SHP77 treated with DMSO at 0.1 percent for 48 hours (cell line): Measurements from ENCODE around the gene PDHB.

Experiments used
- DNase-seq: peaks from one replicate; lab custom pipeline; 2025; lab: John Stamatoyannopoulos, UW

PDHB gene

GRCh38 chr3:58403513-58404109 is 30.0 kb downstream of the PDHB start:
- DNase-seq = no peak

GRCh38 chr3:58398669-58399333 is 34.8 kb downstream of the PDHB start:
- no peak for DNase-seq

GRCh38 chr3:58394339-58394738 is 39.3 kb downstream of the PDHB start:
- no peak for DNase-seq

- no peak for DNase-seq
Measured at GRCh38 chr3:58392181-58392580, 41.5 kb downstream of the PDHB start.

- DNase-seq = no peak
Measured at GRCh38 chr3:58391156-58391865, 42.3 kb downstream of the PDHB start.

GRCh38 chr3:58388550-58389091 is 45.0 kb downstream of the PDHB start:
- no peak for DNase-seq

GRCh38 chr3:58387650-58388546 is 45.7 kb downstream of the PDHB start:
- no peak for DNase-seq

GRCh38 chr3:58386626-58387365 is 46.8 kb downstream of the PDHB start:
- no peak for DNase-seq

GRCh38 chr3:58384381-58385090 is 49.1 kb downstream of the PDHB start:
- no peak for DNase-seq

GRCh38 chr3:58383904-58384303 is 49.7 kb downstream of the PDHB start:
- no peak for DNase-seq

GRCh38 chr3:58383476-58383875 is 50.2 kb downstream of the PDHB start:
- DNase-seq = no peak

- DNase-seq = no peak
Measured at GRCh38 chr3:58379351-58380073, 54.1 kb downstream of the PDHB start.

GRCh38 chr3:58377750-58378149 is 55.9 kb downstream of the PDHB start:
- no peak for DNase-seq
